ENCODE measurements around the gene RASL11A. TPM values are rescaled to one million over a fixed set of nuclear protein-coding genes. Genes with fewer than 3 reads are reported as not detected.

Gene RASL11A
- total RNA-seq, 1 donor from 2014 or later: 2.0 TPM

DNA sequence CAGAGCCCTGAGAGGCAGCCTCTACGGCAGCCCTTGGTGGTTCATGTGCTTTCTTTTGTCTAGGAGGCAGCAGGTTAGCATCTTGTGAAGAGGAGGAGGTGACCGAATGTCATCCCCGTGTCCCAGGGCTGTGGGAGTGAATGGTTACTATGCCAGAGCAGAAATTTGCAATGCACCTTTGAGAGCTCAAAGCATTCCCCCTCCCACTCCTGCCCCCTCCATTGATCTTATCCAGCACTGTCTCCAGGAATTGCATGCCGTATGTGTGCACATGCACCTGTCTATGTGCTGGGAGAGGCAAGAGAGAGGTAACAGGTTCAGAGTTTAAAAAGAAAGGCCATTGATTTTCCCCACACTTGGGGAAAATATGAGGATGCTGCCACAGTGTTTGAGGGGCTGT, 10.2 kb downstream of the RASL11A start:
- DNase-seq (no peak), ATAC-seq (ENCODE audit: low read depth) (no peak)
- TF ChIP-seq, protein P1, sequence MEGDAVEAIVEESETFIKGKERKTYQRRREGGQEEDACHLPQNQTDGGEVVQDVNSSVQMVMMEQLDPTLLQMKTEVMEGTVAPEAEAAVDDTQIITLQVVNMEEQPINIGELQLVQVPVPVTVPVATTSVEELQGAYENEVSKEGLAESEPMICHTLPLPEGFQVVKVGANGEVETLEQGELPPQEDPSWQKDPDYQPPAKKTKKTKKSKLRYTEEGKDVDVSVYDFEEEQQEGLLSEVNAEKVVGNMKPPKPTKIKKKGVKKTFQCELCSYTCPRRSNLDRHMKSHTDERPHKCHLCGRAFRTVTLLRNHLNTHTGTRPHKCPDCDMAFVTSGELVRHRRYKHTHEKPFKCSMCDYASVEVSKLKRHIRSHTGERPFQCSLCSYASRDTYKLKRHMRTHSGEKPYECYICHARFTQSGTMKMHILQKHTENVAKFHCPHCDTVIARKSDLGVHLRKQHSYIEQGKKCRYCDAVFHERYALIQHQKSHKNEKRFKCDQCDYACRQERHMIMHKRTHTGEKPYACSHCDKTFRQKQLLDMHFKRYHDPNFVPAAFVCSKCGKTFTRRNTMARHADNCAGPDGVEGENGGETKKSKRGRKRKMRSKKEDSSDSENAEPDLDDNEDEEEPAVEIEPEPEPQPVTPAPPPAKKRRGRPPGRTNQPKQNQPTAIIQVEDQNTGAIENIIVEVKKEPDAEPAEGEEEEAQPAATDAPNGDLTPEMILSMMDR (IDR thresholded peaks at IDR 0.05): no peak
- H3K27ac Mint-ChIP-seq: no peak overlapping the region
- ChIA-PET POLR2A (no interaction called here), CTCF (interaction anchor here (0.7 to 1.5 kb wide), 4 partner anchors 10 to 296 kb away, joined by 3 to 6 read pairs (median 4); partner anchors contain the start of gene RASL11A)
- peaks cover 2% of the 10 kb centered on the region for H3K27me3 Mint-ChIP-seq
- no peaks in the 10 kb centered on the region for H3K9me3 Mint-ChIP-seq
- intact Hi-C loops (cut with micrococcal nuclease): no loop called here
- no peaks in the 10 kb centered on the region for H3K36me3 Mint-ChIP-seq (ENCODE audit: low read depth)
- no peak overlapping the region for H3K4me3 Mint-ChIP-seq
- peaks cover 7% of the 10 kb centered on the region for H3K4me1 Mint-ChIP-seq

DNA sequence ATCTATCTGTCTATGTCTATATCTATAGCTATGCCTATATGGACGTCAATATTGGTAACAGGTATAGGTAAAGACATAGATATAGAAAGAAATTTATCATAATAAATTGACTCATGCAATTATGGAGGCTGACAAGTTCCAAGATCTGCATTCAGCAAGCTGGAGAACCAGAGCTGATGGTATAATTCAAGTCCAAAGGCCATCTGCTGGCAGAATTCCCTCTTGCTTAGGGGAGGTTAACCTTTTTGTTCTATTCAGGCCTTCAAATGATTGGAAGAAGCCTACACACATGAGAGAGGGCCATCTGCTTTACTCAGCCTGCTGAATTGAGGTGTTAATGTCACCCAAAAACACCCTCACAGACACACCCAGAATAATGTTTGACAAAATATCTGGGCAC, 10.8 kb downstream of the RASL11A start:
- no peak overlapping the region for H3K4me3 Mint-ChIP-seq
- H3K9me3 Mint-ChIP-seq: no peaks in the 10 kb centered on the region
- DNase-seq (no peak), ATAC-seq (ENCODE audit: low read depth) (no peak)
- no peak overlapping the region for H3K27ac Mint-ChIP-seq
- ChIA-PET CTCF (interaction anchor here (0.6 to 1.5 kb wide), 5 partner anchors 11 to 296 kb away, joined by 3 to 6 read pairs (median 4); partner anchors contain the start of gene RASL11A), POLR2A (no interaction called here)
- intact Hi-C loops (cut with micrococcal nuclease): no loop called here
- TF ChIP-seq, protein P1 (IDR thresholded peaks at IDR 0.05): no peak
- H3K4me1 Mint-ChIP-seq: peaks cover 7% of the 10 kb centered on the region
- no peaks in the 10 kb centered on the region for H3K36me3 Mint-ChIP-seq (ENCODE audit: low read depth)
- H3K27me3 Mint-ChIP-seq: peaks cover 2% of the 10 kb centered on the region

DNA sequence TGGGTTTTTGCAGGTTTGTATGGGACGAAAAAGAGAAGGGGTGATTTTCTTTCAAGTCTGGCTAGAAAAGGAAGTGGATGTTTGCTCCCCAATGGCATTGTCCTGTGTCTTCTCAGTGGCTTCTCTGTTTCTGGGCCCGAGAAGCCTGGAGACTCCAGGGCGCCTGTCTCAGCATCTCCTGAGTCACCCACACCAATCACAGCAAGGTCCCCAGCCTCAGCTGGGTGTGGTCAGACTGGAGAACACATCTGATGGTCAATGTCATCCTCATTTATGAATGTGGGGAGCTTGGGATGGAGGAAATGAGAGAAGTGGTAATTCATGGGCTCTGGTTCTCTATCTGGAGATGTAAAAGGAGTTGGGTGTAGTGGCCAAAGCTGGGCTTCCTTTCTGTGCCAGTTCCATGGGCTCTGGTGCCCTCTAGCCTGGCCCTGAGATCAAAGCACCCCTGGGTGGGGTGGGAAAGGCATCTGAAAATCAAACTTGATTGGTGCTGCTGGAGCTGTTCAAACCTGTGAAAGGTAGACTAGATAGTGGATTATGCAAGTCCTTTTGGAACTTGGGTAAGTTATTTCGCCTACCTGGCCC, 13.4 kb downstream of the RASL11A start:
- ATAC-seq (ENCODE audit: low read depth) (peak; percentile 65), DNase-seq (no peak)
- H3K9me3 Mint-ChIP-seq: no peaks in the 10 kb centered on the region
- no peak overlapping the region for H3K27ac Mint-ChIP-seq
- ChIA-PET POLR2A (interaction anchor here (0.8 to 2.3 kb wide), 3 partner anchors 14 to 299 kb away, joined by 3 to 5 read pairs (median 3); partner anchors contain the start of gene RASL11A), CTCF (interaction anchor here (0.8 to 3.0 kb wide), 7 partner anchors 10 to 337 kb away, joined by 3 to 36 read pairs (median 4); partner anchors contain the start of gene RASL11A)
- intact Hi-C loops (cut with micrococcal nuclease): loop anchor here (1.0 kb wide), 1 partner anchor 299 kb away; no protein-coding TSS in a partner anchor
- no peaks in the 10 kb centered on the region for H3K36me3 Mint-ChIP-seq (ENCODE audit: low read depth)
- peaks cover 7% of the 10 kb centered on the region for H3K4me1 Mint-ChIP-seq
- H3K27me3 Mint-ChIP-seq: peaks cover 2% of the 10 kb centered on the region
- TF ChIP-seq, protein P1 (IDR thresholded peaks at IDR 0.05): no peak
- no peak overlapping the region for H3K4me3 Mint-ChIP-seq

DNA sequence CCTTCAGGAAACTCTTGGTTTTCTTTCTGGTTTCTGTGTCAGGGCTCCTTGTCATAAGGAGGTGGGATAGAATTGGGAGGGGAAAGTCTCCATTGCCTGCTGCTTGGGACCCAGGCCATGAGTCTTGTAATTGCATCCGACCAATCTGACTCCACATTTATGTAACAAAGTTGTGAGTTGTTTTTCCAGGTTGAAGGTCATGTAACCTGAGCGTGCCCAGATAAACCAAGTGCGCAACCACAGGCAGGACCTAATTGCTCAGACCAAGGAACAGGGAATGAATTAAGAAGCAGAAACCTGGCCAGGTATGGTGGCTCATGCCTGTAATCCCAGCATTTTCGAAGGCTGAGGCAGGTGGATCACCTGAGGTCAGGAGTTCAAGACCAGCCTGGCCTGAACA, 17.8 kb downstream of the RASL11A start:
- Mint-ChIP-seq H3K9me3 (no peaks in the 10 kb centered on the region), H3K4me1 (peaks cover 22% of the 10 kb centered on the region), H3K27ac (no peak overlapping the region), H3K4me3 (no peak overlapping the region), H3K36me3 (ENCODE audit: low read depth) (no peaks in the 10 kb centered on the region), H3K27me3 (peaks cover 2% of the 10 kb centered on the region)
- TF ChIP-seq, protein P1 (IDR thresholded peaks at IDR 0.05): no peak
- ATAC-seq (ENCODE audit: low read depth) (no peak), DNase-seq (no peak)
- POLR2A ChIA-PET: no interaction called here
- intact Hi-C loops (cut with micrococcal nuclease): no loop called here
- CTCF ChIA-PET: no interaction called here

DNA sequence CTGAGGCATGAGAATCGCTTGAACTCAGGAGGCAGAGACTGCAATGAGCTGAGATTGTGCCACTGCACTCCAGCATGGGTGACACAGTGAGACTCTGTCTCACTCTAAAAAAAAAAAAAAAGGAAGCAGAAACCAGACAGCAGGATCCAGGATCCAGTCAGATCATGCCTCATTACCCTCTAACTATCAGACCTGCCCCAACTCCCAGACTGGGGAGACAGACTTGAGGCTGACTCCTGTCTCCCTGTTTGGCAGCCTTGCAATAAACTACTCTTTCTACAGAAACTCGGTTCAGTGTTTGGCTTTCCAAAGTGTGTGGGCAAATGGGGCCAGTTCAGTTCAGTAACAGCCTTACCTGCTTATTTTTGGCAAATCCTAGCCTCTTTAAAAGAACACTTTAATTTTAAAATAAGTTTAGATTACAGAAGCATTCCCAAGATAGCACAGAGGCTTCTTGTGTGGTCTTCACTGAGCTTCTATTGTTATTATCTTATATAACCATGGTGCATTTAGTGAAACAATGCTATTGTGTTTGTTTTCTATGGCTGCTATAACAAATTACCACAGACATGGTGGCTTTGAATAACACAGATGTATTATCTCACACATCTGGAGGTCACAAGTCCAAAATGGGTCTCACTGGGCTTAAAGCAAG, 18.5 kb downstream of the RASL11A start:
- ChIA-PET CTCF (no interaction called here), POLR2A (interaction anchor here (0.6 kb wide), 1 partner anchor 292 kb away, joined by 9 read pairs; no protein-coding TSS in a partner anchor)
- TF ChIP-seq, protein P1 (IDR thresholded peaks at IDR 0.05): no peak
- Mint-ChIP-seq H3K4me1 (peaks cover 25% of the 10 kb centered on the region), H3K4me3 (no peak overlapping the region), H3K27me3 (peaks cover 2% of the 10 kb centered on the region), H3K9me3 (no peaks in the 10 kb centered on the region), H3K36me3 (ENCODE audit: low read depth) (no peaks in the 10 kb centered on the region), H3K27ac (no peak overlapping the region)
- intact Hi-C loops (cut with micrococcal nuclease): no loop called here
- no peak for ATAC-seq (ENCODE audit: low read depth)
- no peak for DNase-seq

Measured in activated B cell treated with CpG ODN at 0.5 μM for 24 hours (primary cell).